ENCODE results near the gene EXOC2.
"Not testable (repeated sequence)": the region's sequence is repeated elsewhere in the genome, so short reads cannot be mapped to it uniquely, and the experiment has no call there.

DNA sequence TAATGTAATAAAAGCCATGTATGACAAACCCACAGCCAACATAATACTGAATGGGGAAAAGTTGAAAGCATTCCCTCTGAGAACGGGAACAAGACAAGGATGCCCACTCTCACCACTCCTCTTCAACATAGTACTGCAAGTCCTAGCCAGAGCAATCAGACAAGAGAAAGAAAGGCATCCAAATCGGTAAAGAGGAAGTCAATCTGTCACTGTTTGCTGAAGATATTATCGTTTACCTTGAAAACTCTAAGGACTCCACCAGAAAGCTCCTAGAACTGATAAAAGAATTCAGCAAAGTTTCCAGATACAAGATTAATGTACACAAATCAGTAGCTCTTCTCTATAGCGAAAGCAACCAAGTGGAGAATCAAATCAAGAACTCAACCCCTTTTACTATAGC lies 29.2 kb downstream of the EXOC2 start:
- not testable (repeated sequence) for TF ChIP-seq ZNF8 (CRISPR knock-in tag; IDR thresholded peaks at IDR 0.05); CREB5 (CRISPR knock-in tag; IDR thresholded peaks at IDR 0.05; ENCODE audit: low read depth); ISL1 (CRISPR knock-in tag; IDR thresholded peaks at IDR 0.05); SNAI2 (CRISPR knock-in tag; IDR thresholded peaks at IDR 0.05); CSDC2 (CRISPR knock-in tag; IDR thresholded peaks at IDR 0.05)

Measured in SK-N-SH treated with all-trans-retinoic acid at 6 μM for 48 hours (cell line).